NCI-H446 (cell line): ENCODE measurements around the gene HK3.

Experiments
- DNase-seq, 2 experiments: peaks; one replicate each; lab custom pipeline; 2025; lab: John Stamatoyannopoulos, UW

The HK3 gene, protein sequence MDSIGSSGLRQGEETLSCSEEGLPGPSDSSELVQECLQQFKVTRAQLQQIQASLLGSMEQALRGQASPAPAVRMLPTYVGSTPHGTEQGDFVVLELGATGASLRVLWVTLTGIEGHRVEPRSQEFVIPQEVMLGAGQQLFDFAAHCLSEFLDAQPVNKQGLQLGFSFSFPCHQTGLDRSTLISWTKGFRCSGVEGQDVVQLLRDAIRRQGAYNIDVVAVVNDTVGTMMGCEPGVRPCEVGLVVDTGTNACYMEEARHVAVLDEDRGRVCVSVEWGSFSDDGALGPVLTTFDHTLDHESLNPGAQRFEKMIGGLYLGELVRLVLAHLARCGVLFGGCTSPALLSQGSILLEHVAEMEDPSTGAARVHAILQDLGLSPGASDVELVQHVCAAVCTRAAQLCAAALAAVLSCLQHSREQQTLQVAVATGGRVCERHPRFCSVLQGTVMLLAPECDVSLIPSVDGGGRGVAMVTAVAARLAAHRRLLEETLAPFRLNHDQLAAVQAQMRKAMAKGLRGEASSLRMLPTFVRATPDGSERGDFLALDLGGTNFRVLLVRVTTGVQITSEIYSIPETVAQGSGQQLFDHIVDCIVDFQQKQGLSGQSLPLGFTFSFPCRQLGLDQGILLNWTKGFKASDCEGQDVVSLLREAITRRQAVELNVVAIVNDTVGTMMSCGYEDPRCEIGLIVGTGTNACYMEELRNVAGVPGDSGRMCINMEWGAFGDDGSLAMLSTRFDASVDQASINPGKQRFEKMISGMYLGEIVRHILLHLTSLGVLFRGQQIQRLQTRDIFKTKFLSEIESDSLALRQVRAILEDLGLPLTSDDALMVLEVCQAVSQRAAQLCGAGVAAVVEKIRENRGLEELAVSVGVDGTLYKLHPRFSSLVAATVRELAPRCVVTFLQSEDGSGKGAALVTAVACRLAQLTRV

DNA sequence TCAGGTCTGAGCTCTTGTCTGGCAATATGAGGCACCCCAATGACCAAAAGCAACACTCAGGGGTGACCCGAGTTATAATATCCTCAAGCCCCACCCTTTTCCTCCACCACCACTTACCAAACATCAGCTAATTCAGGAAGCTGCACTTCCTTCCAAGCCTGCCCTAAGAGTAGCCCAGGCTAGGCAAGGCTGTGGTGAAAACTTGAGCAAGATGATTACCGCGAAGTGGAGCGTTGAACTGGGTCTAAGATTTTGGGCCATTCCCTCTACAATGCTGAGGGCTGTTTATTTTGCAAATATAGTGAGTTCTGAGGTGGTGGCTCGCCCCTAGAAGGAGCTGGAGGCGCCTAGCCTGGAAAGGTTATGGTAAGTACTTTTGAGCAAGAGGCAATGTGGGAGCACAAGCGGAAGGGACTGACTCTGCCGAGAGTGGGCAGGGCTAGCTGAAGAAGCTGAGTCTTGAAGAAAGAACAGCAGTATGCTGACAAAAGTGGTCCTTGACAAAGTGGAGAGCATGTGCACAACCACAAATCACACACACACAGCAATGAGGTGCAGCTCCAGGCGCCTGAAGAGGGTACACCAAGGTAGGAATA lies at the start of gene HK3:
Gene HK3, minus strand, starts transcription at position 51 of the 596 bp plus-strand sequence. CDS start 3,187 bp downstream, outside the sequence.
- no peak for DNase-seq

DNA sequence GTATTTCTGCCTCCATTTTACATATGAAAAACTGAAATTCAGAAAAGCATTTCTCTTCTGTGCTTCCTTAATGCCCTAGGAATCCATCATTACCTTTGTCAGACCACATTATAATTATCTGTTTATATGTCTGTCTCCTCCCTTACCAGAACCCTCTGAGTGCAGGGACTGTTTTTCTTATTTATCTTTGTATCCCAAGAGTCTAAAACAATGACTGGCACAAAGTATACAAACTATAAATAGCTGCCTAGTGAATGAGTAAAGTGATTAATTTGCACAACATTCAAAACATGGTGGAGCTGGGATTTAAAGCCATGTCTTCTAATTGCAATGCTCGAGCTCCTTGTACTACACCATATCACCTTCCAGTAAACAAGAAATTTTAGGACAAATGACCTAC lies 49.3 kb upstream of the HK3 start:
- DNase-seq: no peak

GRCh38 chr5:176947847-176948246 lies 48.7 kb upstream of the HK3 start:
- DNase-seq: no peak

DNA sequence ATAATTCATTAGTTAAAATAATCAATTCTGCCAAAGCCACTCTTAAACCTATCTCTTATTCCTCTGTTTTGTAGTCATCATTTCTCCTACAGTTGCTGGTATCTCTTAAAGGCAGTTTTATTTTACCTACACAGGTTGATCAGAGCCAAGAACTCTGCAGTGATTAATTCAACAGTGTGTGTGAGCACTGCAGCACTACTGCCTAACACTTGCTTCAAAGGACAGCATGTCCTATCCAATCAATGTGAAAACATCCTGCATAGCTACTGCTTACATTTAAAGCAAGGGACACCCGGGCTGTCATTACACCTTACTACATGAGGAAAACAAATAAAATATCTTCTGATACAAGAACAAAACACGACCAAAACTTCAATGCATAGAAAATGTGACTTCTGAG lies 45.1 kb upstream of the HK3 start:
- DNase-seq: no peak

DNA sequence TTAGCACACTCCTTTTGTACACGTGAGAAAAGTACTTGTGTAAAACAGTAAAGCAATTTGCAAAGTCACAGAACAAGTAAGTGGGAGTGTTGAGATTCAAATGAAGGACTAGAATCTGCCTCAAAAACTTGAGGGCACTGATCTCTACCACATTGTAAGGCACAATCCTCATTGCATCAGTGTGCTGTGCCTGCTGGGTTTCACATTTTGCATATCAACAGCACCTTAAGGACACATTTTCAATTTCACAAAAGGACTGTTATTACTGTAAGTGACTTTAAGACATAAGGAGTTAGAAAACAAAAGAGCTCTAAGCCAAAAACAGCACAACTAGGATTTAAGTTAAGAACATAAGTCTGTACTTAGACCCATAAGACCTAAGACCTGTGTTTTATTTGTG lies 44.7 kb upstream of the HK3 start:
- no peak for DNase-seq

- DNase-seq: no peak
Measured at GRCh38 chr5:176941951-176942350, 42.8 kb upstream of the HK3 start.

DNA sequence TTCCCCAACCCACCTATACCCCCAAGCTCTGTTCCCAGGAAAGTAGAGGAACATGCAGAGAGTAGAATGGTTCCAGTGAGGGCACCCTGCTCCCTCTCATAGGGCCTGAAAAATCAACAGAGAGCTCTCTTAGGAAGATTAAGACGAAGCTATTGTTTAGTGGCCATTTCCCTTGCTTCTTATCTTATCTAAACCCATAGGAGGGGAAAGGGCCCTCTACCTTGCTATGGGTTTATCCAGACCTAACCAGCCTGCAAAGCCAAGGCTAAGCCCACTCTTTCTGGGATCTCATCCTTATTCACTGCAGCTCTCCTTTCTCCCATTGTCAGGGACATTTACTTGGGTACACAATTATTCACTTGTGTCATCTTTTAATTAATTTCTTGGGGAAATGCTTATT lies 39.3 kb upstream of the HK3 start:
- no peak for DNase-seq

DNA sequence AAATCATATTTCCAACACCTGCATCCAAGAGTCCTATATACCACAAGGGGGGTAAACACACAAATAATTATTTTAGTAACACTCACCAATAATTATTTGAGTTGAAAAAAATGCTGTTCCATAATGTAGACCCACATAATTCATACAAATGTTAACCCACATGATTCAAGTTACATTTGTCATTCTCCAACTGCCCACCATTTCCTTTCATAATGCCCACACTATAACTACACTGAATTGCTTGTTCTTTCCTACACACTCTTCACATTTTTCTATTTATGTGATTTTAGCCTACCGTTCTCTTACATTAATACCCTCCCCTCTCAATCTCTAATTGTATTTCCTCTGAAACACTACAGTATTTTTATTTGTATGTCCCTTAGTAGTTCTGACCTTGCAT lies 35.9 kb upstream of the HK3 start:
- no peak for DNase-seq

DNA sequence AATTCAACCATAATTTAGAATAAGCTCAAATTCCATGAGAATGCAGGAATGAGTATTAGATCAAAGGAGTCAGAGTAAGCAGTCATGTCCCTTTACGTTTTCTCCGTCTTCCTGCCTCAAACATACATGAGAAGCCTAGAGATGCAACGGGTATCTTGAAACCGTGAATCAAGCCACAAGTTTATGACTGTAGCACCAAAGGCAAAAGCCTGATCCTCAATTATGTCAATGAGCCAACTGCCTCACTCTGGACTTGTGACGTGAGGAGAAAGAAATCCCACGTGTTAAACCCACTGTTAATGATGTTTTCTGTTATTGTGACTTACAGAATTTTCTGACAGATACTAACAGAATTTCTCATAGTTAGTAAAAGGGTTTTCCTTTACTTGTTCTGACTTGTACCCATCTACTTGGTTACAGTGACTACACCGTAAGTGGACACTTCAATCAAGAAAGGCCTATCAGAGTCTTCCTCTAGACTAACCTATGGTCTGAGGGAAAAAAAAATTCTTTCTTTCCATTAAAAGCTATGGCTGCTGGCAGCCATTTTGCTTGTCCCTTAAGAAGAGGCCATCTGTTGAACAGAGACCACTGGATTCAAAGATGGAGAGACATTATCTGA lies 35.3 kb upstream of the HK3 start:
- DNase-seq: no peak

DNA sequence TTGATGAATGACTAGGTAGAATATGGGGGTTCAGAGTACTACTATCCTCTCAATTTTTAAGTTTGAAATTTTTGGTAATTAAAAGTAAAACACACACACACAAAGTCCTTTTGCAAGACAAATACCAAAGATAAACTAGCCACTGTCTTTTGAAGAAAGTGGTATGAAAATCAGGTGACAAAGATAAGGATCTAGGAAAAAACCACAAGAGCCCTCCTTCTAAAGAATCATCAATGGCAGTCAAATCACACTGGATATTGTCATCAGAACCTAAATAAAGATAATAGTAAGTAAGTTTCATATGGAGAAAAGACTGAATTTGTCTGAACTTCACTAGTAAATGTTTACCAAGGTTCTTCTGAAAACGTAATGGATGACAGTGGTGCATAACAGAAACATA lies 30.5 kb upstream of the HK3 start:
- DNase-seq: no peak

DNA sequence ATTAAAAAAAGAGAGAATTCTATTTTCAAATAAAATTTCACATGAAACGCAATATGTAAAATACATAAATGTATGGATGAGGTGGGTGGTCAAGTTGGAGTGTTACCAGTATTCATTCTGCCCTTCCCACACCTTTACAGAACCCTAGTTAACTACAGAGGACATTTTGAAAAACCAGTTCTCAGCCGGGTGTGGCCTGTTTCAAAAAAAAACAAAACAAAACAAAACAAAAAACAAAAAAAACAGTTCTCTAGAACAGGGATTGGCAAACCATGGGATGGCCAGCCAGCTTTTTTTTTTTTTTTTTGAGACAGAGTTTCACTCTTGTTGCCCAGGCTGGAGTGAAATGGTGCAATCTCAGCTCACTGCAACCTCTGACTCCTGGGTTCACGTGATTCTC lies 28.4 kb upstream of the HK3 start:
- DNase-seq: no peak

DNA sequence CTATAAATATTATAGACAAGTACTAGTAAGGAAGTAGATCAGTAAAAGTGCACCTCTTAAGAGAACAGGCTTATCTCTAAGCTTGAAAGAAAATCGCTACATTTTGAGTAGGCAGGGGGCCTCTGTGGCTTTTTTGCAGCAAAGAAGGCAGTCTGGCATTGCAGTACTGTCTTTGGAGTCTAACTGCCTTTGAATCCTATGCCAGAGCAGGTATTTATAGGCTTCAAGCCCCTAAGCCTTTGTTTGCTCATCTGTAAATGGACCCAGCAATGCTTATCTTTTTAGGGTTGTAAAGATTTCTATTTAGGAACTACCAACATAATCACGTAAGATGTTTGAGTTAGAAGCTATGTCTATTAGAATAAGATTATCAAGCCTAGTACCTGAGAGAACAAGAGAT lies 23.7 kb upstream of the HK3 start:
- no peak for DNase-seq

GRCh38 chr5:176921714-176922113 lies 22.6 kb upstream of the HK3 start:
- no peak for DNase-seq

DNA sequence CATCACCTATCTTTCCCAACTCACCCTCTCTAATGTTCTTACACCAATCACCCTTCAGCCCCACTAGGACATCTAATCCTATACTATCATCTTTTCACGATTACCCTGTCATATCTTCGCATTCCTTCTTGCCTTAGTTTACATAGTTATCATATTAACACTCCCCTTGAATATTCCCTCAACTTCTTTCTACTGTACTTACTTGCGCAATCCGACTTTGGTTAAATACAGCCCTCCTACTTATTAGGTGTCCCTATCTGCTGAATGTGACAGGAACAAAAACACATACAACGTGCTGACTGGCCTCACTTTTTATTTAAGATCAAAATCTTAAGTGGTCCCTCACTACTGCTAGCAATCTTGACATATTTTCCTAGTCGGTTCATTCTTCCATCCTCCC lies 19.5 kb upstream of the HK3 start:
- DNase-seq: no peak

DNA sequence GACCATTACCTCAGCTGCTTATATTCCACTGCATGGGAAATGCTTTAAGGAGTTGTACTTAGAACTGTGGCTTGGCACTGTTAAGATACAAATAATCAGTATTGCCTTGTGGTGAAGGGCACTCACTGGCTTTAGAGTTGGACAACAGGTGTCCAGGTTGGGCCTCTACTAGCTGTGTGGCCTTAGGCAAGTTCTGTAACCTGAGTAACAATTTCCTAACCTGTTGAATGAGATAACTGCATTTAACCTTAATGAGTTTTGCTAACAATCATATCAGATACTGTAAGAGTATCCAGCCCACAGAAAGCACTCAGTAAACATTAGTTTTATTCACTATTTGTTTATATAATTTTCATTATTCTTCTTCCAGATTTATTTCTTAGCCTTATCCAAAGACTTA lies 17.2 kb upstream of the HK3 start:
- DNase-seq: no peak

GRCh38 chr5:176915906-176916305 lies 16.8 kb upstream of the HK3 start:
- DNase-seq: no peak

DNA sequence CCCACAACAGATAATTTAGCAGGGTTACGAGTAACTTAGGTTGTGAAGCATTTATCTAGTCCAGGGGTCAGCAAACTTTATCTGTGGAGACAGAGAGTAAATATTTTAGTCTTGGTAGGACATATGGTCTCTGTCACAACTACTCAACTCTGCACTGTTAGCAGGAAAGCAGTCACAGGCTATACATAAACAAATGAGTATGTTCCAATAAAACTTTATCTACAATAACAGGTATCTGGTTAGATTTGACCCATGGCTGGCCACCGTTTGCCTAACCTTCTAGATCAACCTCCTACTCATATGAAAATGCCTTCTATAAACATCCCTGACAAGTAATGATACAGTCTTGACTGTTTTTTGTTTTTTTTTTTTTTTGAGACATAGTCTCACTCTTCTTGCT lies 13.0 kb upstream of the HK3 start:
- DNase-seq: no peak

DNA sequence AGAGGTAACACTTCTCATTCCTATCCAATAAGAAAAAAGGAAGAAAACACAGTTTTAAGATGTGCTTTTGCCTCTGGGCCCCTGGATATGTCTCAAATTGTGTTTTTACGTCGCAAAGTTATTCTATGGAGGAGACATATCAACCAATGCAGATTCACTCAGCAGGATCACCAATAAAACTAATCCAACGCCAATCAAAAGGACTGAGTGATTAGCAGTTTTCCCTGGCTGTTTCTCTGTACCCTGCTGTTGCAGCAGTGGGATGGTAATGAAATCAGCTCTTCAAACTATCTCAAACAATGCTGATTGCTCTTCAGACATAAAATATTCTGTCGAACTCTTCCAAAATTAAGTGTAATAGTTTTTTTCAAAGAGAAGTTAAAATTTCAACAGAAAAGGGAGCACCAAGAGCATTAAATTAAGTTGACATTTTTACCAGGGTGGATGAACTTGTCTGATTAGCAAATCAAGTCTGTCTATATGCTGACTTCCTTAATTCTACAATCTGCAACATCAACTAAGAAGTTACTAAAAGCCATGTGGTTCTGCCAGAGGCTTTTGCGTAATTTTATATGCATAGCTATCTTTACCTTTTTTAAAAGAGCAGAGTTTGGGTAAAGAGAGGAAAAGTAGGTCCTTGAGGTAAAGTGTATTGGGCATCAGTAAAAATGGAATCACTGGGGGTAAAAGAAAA lies 9.7 kb upstream of the HK3 start:
- DNase-seq: no peak

- no peak for DNase-seq
Measured at GRCh38 chr5:176906796-176907195, 7.7 kb upstream of the HK3 start.

GRCh38 chr5:176906126-176906525 lies 7.0 kb upstream of the HK3 start:
- no peak for DNase-seq

DNA sequence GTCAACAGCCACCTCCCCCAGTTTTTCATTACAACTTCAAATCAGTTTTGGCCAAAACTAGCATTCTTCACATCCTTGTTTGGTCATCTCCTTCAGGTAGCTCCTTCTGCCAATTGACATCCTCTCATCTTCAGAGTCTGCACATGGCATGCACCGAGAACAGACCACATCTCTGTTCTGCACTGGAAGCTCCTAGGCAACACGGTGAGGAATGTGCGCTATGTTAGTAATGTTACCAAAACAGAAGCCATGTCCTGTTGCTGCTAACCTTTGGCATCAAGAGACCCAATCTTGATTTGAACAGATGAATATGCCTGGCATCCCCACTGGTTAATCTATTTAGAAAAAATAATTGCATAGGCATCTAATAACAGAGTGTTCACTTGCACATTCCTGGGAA lies 5.1 kb upstream of the HK3 start:
- no peak for DNase-seq
